ENCODE measurements around the gene MAPK8. TPM values are rescaled to one million over a fixed set of nuclear protein-coding genes. Genes with fewer than 3 reads are reported as not detected.

Gene MAPK8
- polyA plus RNA-seq, 1 experiment, result 75.6 TPM

- no peak for DNase-seq (ENCODE audit: low read depth, low spot score)
- CTCF ChIA-PET, result interaction anchor here (1.5 to 3.3 kb wide), 4 partner anchors 19 to 275 kb away, joined by 3 to 19 read pairs (median 6); no protein-coding TSS in a partner anchor
- POLR2A ChIA-PET, result interaction anchor here (1.4 kb wide), 1 partner anchor 14 kb away, joined by 3 read pairs; no protein-coding TSS in a partner anchor
- TF ChIP-seq CTCF (IDR thresholded peaks at IDR 0.05; ENCODE audit: low read depth, low read length), result no peak
- Histone ChIP-seq H3K27me3 (ENCODE audit: control insufficient read depth, insufficient read depth, low read length) (no peaks in the 10 kb centered on the region), H3K27ac (ENCODE audit: low read depth, low read length) (no peak overlapping the region), H3K4me3 (ENCODE audit: low read depth, low read length) (no peak overlapping the region), H3K9me3 (ENCODE audit: control insufficient read depth, insufficient read depth, low read length) (no peaks in the 10 kb centered on the region)
Measured at GRCh38 chr10:48383393-48383792, 76.9 kb downstream of the MAPK8 start.

GRCh38 chr10:48384699-48384982 lies 78.2 kb downstream of the MAPK8 start:
- TF ChIP-seq CTCF (IDR thresholded peaks at IDR 0.05; ENCODE audit: low read depth, low read length), result no peak
- H3K9me3 ChIP-seq (ENCODE audit: control insufficient read depth, insufficient read depth, low read length), result no peaks in the 10 kb centered on the region
- no peak overlapping the region for H3K27ac ChIP-seq (ENCODE audit: low read depth, low read length)
- ChIA-PET CTCF (interaction anchor here (1.0 to 3.3 kb wide), 3 partner anchors 14 to 272 kb away, joined by 3 to 16 read pairs (median 16); no protein-coding TSS in a partner anchor), POLR2A (no interaction called here)
- no peaks in the 10 kb centered on the region for H3K27me3 ChIP-seq (ENCODE audit: control insufficient read depth, insufficient read depth, low read length)
- DNase-seq (ENCODE audit: low read depth, low spot score), result no peak
- no peak overlapping the region for H3K4me3 ChIP-seq (ENCODE audit: low read depth, low read length)

- no peak for TF ChIP-seq CTCF (IDR thresholded peaks at IDR 0.05; ENCODE audit: low read depth, low read length)
- POLR2A ChIA-PET, result no interaction called here
- no peak for DNase-seq (ENCODE audit: low read depth, low spot score)
- no peaks in the 10 kb centered on the region for H3K9me3 ChIP-seq (ENCODE audit: control insufficient read depth, insufficient read depth, low read length)
- H3K27me3 ChIP-seq (ENCODE audit: control insufficient read depth, insufficient read depth, low read length), result no peaks in the 10 kb centered on the region
- no peak overlapping the region for H3K27ac ChIP-seq (ENCODE audit: low read depth, low read length)
- CTCF ChIA-PET, result interaction anchor here (2.6 kb wide), 1 partner anchor 25 kb away, joined by 8 read pairs; no protein-coding TSS in a partner anchor
- no peak overlapping the region for H3K4me3 ChIP-seq (ENCODE audit: low read depth, low read length)
Measured at GRCh38 chr10:48389272-48389671, 82.8 kb downstream of the MAPK8 start.

GRCh38 chr10:48389846-48390557 lies 83.5 kb downstream of the MAPK8 start:
- H3K27ac ChIP-seq (ENCODE audit: low read depth, low read length), result no peak overlapping the region
- ChIA-PET POLR2A (no interaction called here), CTCF (interaction anchor here (2.6 kb wide), 1 partner anchor 26 kb away, joined by 8 read pairs; no protein-coding TSS in a partner anchor)
- DNase-seq (ENCODE audit: low read depth, low spot score), result no peak
- H3K27me3 ChIP-seq (ENCODE audit: control insufficient read depth, insufficient read depth, low read length), result no peaks in the 10 kb centered on the region
- no peak overlapping the region for H3K4me3 ChIP-seq (ENCODE audit: low read depth, low read length)
- H3K9me3 ChIP-seq (ENCODE audit: control insufficient read depth, insufficient read depth, low read length), result no peaks in the 10 kb centered on the region
- no peak for TF ChIP-seq CTCF (IDR thresholded peaks at IDR 0.05; ENCODE audit: low read depth, low read length)

- Histone ChIP-seq H3K9me3 (ENCODE audit: control insufficient read depth, insufficient read depth, low read length) (no peaks in the 10 kb centered on the region), H3K27ac (ENCODE audit: low read depth, low read length) (no peak overlapping the region), H3K4me3 (ENCODE audit: low read depth, low read length) (no peak overlapping the region), H3K27me3 (ENCODE audit: control insufficient read depth, insufficient read depth, low read length) (no peaks in the 10 kb centered on the region)
- no peak for TF ChIP-seq CTCF (IDR thresholded peaks at IDR 0.05; ENCODE audit: low read depth, low read length)
- POLR2A ChIA-PET, result no interaction called here
- DNase-seq (ENCODE audit: low read depth, low spot score), result no peak
- CTCF ChIA-PET, result interaction anchor here (2.6 kb wide), 1 partner anchor 27 kb away, joined by 8 read pairs; no protein-coding TSS in a partner anchor
Measured at GRCh38 chr10:48390558-48390871, 84.0 kb downstream of the MAPK8 start.

Data from AG04450 (cell line).